Smooth muscle cell (in vitro differentiated cells): ENCODE results near the gene FBXO28. TPM values are rescaled to one million over a fixed set of nuclear protein-coding genes. Genes with fewer than 3 reads are reported as not detected.

ENCODE experiments used
- DNase-seq: peaks from one replicate; lab custom pipeline; 2025; ENCODE audit not compliant: unreplicated experiment; lab: John Stamatoyannopoulos, UW
- H2AFZ ChIP-seq: fragments of 200-600 bp; sonication (generic); 2 replicates; pipeline ENCODE4 v1.6.0; 2016; ENCODE audit warnings: antibody characterized with exemption, low read depth, mild to moderate bottlenecking
- H3F3A ChIP-seq: fragments of 200-600 bp; sonication (generic); 2 replicates; pipeline ENCODE4 v1.6.0; 2017; ENCODE audit warnings: antibody characterized with exemption, low read depth
- H3K27ac ChIP-seq: fragments of 200-600 bp; sonication (generic); 2 replicates; pipeline ENCODE4 v1.5.1; 2016; ENCODE audit warnings: low read depth, mild to moderate bottlenecking
- H3K27me3 ChIP-seq: fragments of 200-600 bp; sonication (generic); 2 replicates; pipeline ENCODE4 v1.6.1; 2016; ENCODE audit warnings: low read depth, mild to moderate bottlenecking
- H3K36me3 ChIP-seq: fragments of 200-600 bp; sonication (generic); 2 replicates; pipeline ENCODE4 v1.5.1; 2016; ENCODE audit warnings: low read depth
- H3K4me1 ChIP-seq: fragments of 200-600 bp; sonication (generic); 2 replicates; pipeline ENCODE4 v1.5.1; 2016; ENCODE audit warnings: low read depth
- H3K4me2 ChIP-seq: fragments of 200-600 bp; sonication (generic); 2 replicates; pipeline ENCODE4 v1.6.0; 2016; ENCODE audit warnings: mild to moderate bottlenecking
- H3K4me3 ChIP-seq: fragments of 200-600 bp; sonication (generic); 2 replicates; pipeline ENCODE4 v1.5.1; 2016; ENCODE audit warnings: mild to moderate bottlenecking
- H3K79me2 ChIP-seq: fragments of 200-600 bp; sonication (generic); 2 replicates; pipeline ENCODE4 v1.6.0; 2016; ENCODE audit warnings: low read depth, mild to moderate bottlenecking
- H3K9ac ChIP-seq: fragments of 200-600 bp; sonication (generic); 2 replicates; pipeline ENCODE4 v1.6.0; 2016; ENCODE audit warnings: low read depth
- H3K9me3 ChIP-seq: fragments of 200-600 bp; sonication (generic); replicated peaks from 2 replicates; pipeline ENCODE4 v1.5.1; 2016; ENCODE audit warnings: low read depth
- H4K20me1 ChIP-seq: fragments of 200-600 bp; sonication (generic); 2 replicates; pipeline ENCODE4 v1.6.0; 2016; ENCODE audit warnings: low read depth
- WGBS: methylation state at CpG from one replicate; pipeline ENCODE4 v1.1.7; 2016; ENCODE audit warnings: low lambda C conversion rate; 5-methylcytosine and 5-hydroxymethylcytosine counted together
- polyA plus RNA-seq: library from polyadenylated mRNA; unstranded; fragments of >200 nt; fragmentation: Nextera tagmentation; extraction: Ambion mirVana; gene quantifications from 2 replicates; pipeline ENCODE4 v1.2.1, GENCODE V29; 2016
- total RNA-seq: library from RNA; depleted of rRNA; stranded (reverse); fragments of >200 nt; gene quantifications from 2 replicates; pipeline ENCODE4 v1.2.3, GENCODE V29; 2014
- TF ChIP-seq, protein P1 (sequence below): fragments of 200-600 bp; sonication (generic); IDR thresholded peaks from 2 replicates; pipeline ENCODE4 v1.5.1; 2017; ENCODE audit warnings: borderline replicate concordance, mild to moderate bottlenecking, antibody characterized with exemption; ENCODE audit not compliant: insufficient read depth, poor library complexity, severe bottlenecking

FBXO28 gene
- total and polyA plus RNA-seq, 2 experiments from 2014 or later, result 9.6 to 37.0 TPM

DNA sequence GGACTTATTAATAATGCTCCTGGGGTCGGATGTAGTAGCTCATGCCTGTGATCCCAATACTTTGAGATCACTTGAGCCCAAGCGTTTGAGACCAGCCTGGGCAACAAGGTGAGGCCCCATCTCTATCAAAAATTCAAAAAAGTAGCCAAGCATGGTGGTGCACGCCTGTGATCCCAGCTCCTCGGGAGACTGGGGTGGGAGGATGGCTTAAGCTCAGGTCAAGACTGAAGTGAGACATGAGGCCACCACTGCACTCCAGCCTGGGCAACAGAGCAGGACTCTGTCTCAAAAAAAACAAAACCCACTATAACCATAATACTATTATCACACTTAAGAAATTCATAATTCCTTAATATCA lies 67.5 kb downstream of the FBXO28 start:
- 95% methylated on average over 4 of the region's 4 CpGs for whole genome bisulfite sequencing
- H3K9me3 ChIP-seq, result no peaks in the 10 kb centered on the region
- H3K27me3 ChIP-seq, result no peaks in the 10 kb centered on the region
- H3F3A ChIP-seq, result no peaks in the 10 kb centered on the region
- H2AFZ ChIP-seq, result no peak overlapping the region
- TF ChIP-seq, protein P1, sequence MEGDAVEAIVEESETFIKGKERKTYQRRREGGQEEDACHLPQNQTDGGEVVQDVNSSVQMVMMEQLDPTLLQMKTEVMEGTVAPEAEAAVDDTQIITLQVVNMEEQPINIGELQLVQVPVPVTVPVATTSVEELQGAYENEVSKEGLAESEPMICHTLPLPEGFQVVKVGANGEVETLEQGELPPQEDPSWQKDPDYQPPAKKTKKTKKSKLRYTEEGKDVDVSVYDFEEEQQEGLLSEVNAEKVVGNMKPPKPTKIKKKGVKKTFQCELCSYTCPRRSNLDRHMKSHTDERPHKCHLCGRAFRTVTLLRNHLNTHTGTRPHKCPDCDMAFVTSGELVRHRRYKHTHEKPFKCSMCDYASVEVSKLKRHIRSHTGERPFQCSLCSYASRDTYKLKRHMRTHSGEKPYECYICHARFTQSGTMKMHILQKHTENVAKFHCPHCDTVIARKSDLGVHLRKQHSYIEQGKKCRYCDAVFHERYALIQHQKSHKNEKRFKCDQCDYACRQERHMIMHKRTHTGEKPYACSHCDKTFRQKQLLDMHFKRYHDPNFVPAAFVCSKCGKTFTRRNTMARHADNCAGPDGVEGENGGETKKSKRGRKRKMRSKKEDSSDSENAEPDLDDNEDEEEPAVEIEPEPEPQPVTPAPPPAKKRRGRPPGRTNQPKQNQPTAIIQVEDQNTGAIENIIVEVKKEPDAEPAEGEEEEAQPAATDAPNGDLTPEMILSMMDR, result no peak
- no peak overlapping the region for H3K9ac ChIP-seq
- no peak overlapping the region for H3K27ac ChIP-seq
- peaks cover 30% of the 10 kb centered on the region for H3K79me2 ChIP-seq
- H3K36me3 ChIP-seq, result no peaks in the 10 kb centered on the region
- H3K4me1 ChIP-seq, result peaks cover 6% of the 10 kb centered on the region
- H4K20me1 ChIP-seq, result peaks cover 25% of the 10 kb centered on the region
- DNase-seq, result no peak
- H3K4me2 ChIP-seq, result no peak overlapping the region
- H3K4me3 ChIP-seq, result no peak overlapping the region

DNA sequence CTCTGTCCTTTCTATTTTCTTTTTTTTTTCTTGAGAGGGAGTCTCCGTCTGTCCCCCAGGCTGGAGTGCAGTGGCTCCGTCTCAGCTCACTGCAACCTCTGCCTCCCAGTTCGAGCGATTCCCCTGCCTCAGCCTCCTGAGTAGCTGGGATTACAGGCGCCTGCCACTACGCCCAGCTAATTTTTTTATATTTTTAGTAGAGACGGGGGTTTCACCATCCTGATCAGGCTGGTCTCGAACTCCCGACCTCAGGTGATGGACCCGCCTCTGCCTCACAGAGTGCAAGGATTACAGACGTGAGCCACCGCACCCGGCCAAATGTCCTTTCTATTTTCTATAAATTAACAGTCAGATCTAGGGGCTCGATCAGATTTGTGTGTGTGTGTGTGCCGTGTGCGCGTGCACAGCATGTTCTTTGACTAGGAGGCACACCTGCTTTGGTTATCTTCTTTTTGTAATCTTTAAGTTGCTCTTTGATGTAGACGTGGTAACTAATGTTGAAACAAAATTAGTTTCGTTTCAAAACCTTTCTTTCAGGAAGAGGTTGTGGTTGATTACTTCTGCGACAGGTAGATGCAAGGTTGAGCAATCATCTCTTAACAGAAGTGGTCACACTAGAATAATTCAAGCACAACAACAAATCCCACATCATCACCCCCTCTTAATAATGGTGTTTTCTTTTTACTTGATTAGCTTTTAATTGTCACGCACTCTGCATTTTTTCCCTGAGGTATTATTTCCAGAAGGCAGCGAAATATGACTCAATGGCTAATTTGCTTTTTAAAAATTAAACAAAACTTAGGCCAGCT lies 68.3 kb downstream of the FBXO28 start:
- H3K9ac ChIP-seq, result peak overlapping the region; percentile 91
- peak overlapping the region; percentile 92 for H2AFZ ChIP-seq
- peak overlapping the region; percentile 67 for H3K27ac ChIP-seq
- no peak for DNase-seq
- peaks cover 39% of the 10 kb centered on the region for H3K79me2 ChIP-seq
- H3K9me3 ChIP-seq, result no peaks in the 10 kb centered on the region
- H3K36me3 ChIP-seq, result no peaks in the 10 kb centered on the region
- 85% methylated on average over 22 of the region's 22 CpGs for WGBS
- H3K4me1 ChIP-seq, result peaks cover 6% of the 10 kb centered on the region
- TF ChIP-seq, protein P1, result no peak
- H4K20me1 ChIP-seq, result peaks cover 33% of the 10 kb centered on the region
- peak overlapping the region; percentile 90 for H3K4me3 ChIP-seq
- no peaks in the 10 kb centered on the region for H3F3A ChIP-seq
- peak overlapping the region; percentile 88 for H3K4me2 ChIP-seq
- no peaks in the 10 kb centered on the region for H3K27me3 ChIP-seq

DNA sequence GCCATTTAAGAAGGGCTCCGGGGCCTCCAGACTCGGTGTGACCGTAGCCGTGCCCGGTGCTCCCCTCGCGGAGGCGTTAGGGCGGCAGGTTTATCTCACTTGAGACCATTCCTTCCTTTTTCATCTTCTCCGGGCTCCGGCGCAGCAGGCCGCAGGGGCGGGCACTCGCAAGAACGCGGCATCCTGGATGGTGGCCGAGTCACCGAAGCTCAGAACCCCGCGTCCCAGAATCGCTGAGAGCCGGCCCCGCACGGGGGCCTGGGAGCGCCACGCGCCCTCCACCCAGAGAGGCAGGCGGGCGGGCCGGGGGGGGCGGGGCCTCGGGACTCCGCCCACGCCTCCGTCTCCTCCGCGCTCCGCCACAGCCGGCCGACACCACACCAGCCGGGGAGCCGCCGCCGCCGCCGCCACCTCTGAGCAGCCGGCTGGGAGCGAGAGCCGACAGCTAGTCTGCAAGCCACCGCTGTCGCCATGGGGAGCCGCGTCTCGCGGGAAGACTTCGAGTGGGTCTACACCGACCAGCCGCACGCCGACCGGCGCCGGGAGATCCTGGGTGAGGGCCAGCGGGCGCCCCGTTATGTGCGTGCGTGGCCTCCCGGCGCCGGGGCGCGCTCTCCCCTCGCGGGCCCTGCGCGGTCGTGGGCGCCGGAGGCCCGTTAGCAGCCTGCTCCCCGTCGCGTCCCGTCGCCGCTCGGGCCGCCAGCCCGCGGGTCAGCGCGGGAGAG lies 69.1 kb downstream of the FBXO28 start, which contains the start of gene DEGS1:
Gene DEGS1 (plus strand): TSS at position 375 of the 725 bp plus-strand sequence. CDS start 97 bp downstream, at position 472.
- WGBS, result under 1% methylated on average over 79 of the region's 94 CpGs
- Histone ChIP-seq H3F3A (no peaks in the 10 kb centered on the region), H3K4me1 (peaks cover 6% of the 10 kb centered on the region), H3K4me2 (peak within 1 kb of the TSS; percentile 88), H2AFZ (peak within 1 kb of the TSS; percentile 92), H4K20me1 (peaks cover 41% of the 10 kb centered on the region), H3K36me3 (no peaks in the 10 kb centered on the region), H3K79me2 (peaks cover 46% of the 10 kb centered on the region), H3K9ac (peak within 1 kb of the TSS; percentile 91), H3K27ac (peak within 1 kb of the TSS; percentile 67), H3K4me3 (peak within 1 kb of the TSS; percentile 90), H3K27me3 (no peaks in the 10 kb centered on the region), H3K9me3 (no peaks in the 10 kb centered on the region)
- DNase-seq, result peak; percentile 70
- TF ChIP-seq, protein P1, result no peak
